ENCODE data around the gene FLYWCH1.
A peak's percentile ranks its signal among the peaks of the same experiment; 100 is the strongest.

GRCh38 chr16:2905241-2905987 lies 6.3 kb upstream of the FLYWCH1 start:
- peak; percentile 98 for TF ChIP-seq POLR2A (IDR thresholded peaks at IDR 0.05; ENCODE audit: extremely low read depth, insufficient read length)
- TF ChIP-seq CTCF (IDR thresholded peaks at IDR 0.05; ENCODE audit: low read depth, low read length), result no peak
- TF ChIP-seq, protein P1, sequence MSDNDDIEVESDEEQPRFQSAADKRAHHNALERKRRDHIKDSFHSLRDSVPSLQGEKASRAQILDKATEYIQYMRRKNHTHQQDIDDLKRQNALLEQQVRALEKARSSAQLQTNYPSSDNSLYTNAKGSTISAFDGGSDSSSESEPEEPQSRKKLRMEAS (IDR thresholded peaks at IDR 0.05; ENCODE audit: low read depth, low read length), result peak; percentile 60

Data from NB4 (cell line).